Stomach (tissue), 9 donors: ENCODE measurements around the gene CD3D. TPM values are rescaled to one million over a fixed set of nuclear protein-coding genes. Genes with fewer than 3 reads are reported as not detected.

ENCODE experiments used
- DNase-seq, 2 donors: peaks; one replicate each; pipeline versions ENCODE4 v3.0.0 to v3.0.0-alpha.2; 2013 to 2019
- H3K27ac ChIP-seq, 5 donors: fragments of 200-600 bp in 4 of 5; sonication (generic) in 4 of 5; one replicate each; pipeline ENCODE4 v1.5.1; 2013 to 2019; ENCODE audit warnings: mild to moderate bottlenecking in 1 of 5, moderate library complexity in 1 of 5
- H3K27me3 ChIP-seq, 3 donors: fragments of 200-600 bp; sonication (generic); one replicate each; pipeline ENCODE4 v1.5.1; 2017 to 2019; ENCODE audit warnings: mixed run types in 1 of 3
- H3K36me3 ChIP-seq, 4 donors: fragments of 200-600 bp; sonication (generic); 1 replicate in 3 of 4; 2 replicates in 1 of 4; pipeline ENCODE4 v1.5.1; 2016 to 2019
- H3K4me1 ChIP-seq, 4 donors: fragments of 200-600 bp; sonication (generic); one replicate each; pipeline ENCODE4 v1.5.1; 2016 to 2019
- H3K4me3 ChIP-seq, 4 donors: fragments of 200-600 bp; sonication (generic) in 3 of 4; one replicate each; pipeline ENCODE4 v1.5.1; 2016 to 2019; ENCODE audit warnings: mild to moderate bottlenecking in 1 of 4
- H3K9me3 ChIP-seq, 4 donors: fragments of 200-600 bp; sonication (generic); one replicate each; pipeline ENCODE4 v1.5.1; 2016 to 2019
- EP300 ChIP-seq: sonication (generic); formaldehyde crosslinking; IDR thresholded peaks from one replicate; pipeline ENCODE4 v1.6.1; 2017; ENCODE audit warnings: antibody characterized with exemption
- POLR2A ChIP-seq, 4 donors: fragments of 450-650 bp; IDR thresholded peaks; one replicate each; pipeline ENCODE4 v1.6.1; 2016; ENCODE audit warnings: antibody characterized with exemption in 4 of 4, control low read depth in 2 of 4, mild to moderate bottlenecking in 1 of 4, moderate library complexity in 1 of 4
- POLR2AphosphoS5 ChIP-seq, 3 donors: sonication (generic); formaldehyde crosslinking; IDR thresholded peaks; one replicate each; pipeline ENCODE4 v1.6.1; 2016; ENCODE audit warnings: antibody characterized with exemption in 3 of 3
- WGBS, 5 donors: extraction: QIAGEN DNeasy Blood & Tissue Kit in 3 of 5; methylation state at CpG; one replicate each; pipeline versions ENCODE4 v1.1.5 to v1.1.7; 2013 to 2018; 5-methylcytosine and 5-hydroxymethylcytosine counted together
- intact Hi-C: fragments of 100-400 bp; cut with DNase I; formaldehyde crosslinking; loops from one replicate; pipeline ENCODE4 v1.15.1; 2023; ENCODE audit warnings: low total_unique reads
- polyA plus RNA-seq, 3 donors: library from polyadenylated mRNA; stranded (reverse); fragments of 200-250 nt; gene quantifications; one replicate each; pipeline ENCODE4 v1.2.3, GENCODE V29; 2013
- total RNA-seq, 5 donors: library from RNA; depleted of rRNA; stranded (reverse); fragments of >200 nt; gene quantifications; one replicate each; pipeline versions ENCODE4 v1.1.0 to v1.2.3, GENCODE V29; 2014 to 2016
- TF ChIP-seq, protein P1 (sequence below), 7 experiments: fragments of 450-650 bp in 4 of 7; fragments of 200-600 bp in 3 of 7; sonication (generic) in 3 of 7; IDR thresholded peaks; one replicate each; pipeline ENCODE4 v1.5.1; 2016 to 2019; ENCODE audit warnings: antibody characterized with exemption in 7 of 7, control low read depth in 2 of 7, mild to moderate bottlenecking in 1 of 7
- donor health status: healthy with polysubstance abuse.
- donor health status: Bipolar disorder and iron deficiency.
- donor health status: healthy.

CD3D gene
- total and polyA plus RNA-seq, 8 donors = 2.2 to 24.0 (median 7.0) TPM; not detected in 2

DNA sequence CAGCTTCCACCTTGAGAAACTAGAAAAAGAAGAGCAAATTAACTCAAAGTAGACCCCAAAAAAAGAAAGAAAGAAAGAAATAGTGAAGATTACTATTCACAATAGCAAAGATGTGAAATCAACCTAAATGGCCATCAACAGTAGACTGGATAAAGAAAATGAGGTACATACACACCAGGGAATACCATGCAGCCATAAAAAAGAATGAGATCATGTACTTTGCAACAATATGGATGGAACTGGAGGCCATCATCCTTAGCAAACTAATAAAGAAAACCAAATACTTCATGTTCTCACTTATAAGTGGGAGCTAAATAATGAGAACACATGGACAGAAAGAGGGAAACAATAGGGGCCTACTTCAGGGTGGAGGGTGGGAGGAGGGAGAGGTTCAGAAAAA lies 13.8 kb downstream of the CD3D start:
- no peak for DNase-seq
- intact Hi-C loops = no loop called here
- TF ChIP-seq POLR2A (IDR thresholded peaks at IDR 0.05) = no peak
- TF ChIP-seq EP300 = no peak
- TF ChIP-seq, protein P1, sequence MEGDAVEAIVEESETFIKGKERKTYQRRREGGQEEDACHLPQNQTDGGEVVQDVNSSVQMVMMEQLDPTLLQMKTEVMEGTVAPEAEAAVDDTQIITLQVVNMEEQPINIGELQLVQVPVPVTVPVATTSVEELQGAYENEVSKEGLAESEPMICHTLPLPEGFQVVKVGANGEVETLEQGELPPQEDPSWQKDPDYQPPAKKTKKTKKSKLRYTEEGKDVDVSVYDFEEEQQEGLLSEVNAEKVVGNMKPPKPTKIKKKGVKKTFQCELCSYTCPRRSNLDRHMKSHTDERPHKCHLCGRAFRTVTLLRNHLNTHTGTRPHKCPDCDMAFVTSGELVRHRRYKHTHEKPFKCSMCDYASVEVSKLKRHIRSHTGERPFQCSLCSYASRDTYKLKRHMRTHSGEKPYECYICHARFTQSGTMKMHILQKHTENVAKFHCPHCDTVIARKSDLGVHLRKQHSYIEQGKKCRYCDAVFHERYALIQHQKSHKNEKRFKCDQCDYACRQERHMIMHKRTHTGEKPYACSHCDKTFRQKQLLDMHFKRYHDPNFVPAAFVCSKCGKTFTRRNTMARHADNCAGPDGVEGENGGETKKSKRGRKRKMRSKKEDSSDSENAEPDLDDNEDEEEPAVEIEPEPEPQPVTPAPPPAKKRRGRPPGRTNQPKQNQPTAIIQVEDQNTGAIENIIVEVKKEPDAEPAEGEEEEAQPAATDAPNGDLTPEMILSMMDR (IDR thresholded peaks at IDR 0.05) = no peak
- TF ChIP-seq POLR2AphosphoS5 (IDR thresholded peaks at IDR 0.05) = no peak
- Histone ChIP-seq H3K4me3 (no peak overlapping the region), H3K27me3 (no peaks in the 10 kb centered on the region), H3K9me3 (no peaks in the 10 kb centered on the region), H3K36me3 (no peaks in the 10 kb centered on the region), H3K4me1 (no peaks in the 10 kb centered on the region), H3K27ac (no peak overlapping the region)

- peaks cover 0 to 15% (median 7%) of the 10 kb centered on the region in 4 donors for H3K4me1 ChIP-seq
- H3K27ac ChIP-seq = no peak overlapping the region
- H3K27me3 ChIP-seq = no peaks in the 10 kb centered on the region
- H3K4me3 ChIP-seq = no peak overlapping the region
- H3K9me3 ChIP-seq = no peaks in the 10 kb centered on the region
- intact Hi-C loops = no loop called here
- no peak for DNase-seq
- no peaks in the 10 kb centered on the region for H3K36me3 ChIP-seq
- TF ChIP-seq EP300 (no peak), POLR2AphosphoS5 (IDR thresholded peaks at IDR 0.05) (no peak), POLR2A (IDR thresholded peaks at IDR 0.05) (no peak)
- TF ChIP-seq, protein P1 (IDR thresholded peaks at IDR 0.05) = no peak
Observed at GRCh38 chr11:118325283-118325682, 17.2 kb downstream of the CD3D start.

GRCh38 chr11:118322721-118323120 lies 19.8 kb downstream of the CD3D start:
- Histone ChIP-seq H3K4me3 (no peak overlapping the region), H3K27me3 (no peaks in the 10 kb centered on the region), H3K9me3 (no peaks in the 10 kb centered on the region), H3K27ac (peak overlapping the region in 1 of 5 donors; percentile 0), H3K4me1 (peaks cover 0 to 31% (median 15%) of the 10 kb centered on the region in 4 donors), H3K36me3 (no peaks in the 10 kb centered on the region)
- TF ChIP-seq POLR2AphosphoS5 (IDR thresholded peaks at IDR 0.05) = no peak
- no peak for TF ChIP-seq POLR2A (IDR thresholded peaks at IDR 0.05)
- TF ChIP-seq EP300 = no peak
- TF ChIP-seq, protein P1 (IDR thresholded peaks at IDR 0.05) = no peak
- no peak for DNase-seq
- intact Hi-C loops = no loop called here
- 94 to 98% (median 95%) methylated on average over 16 to 19 of the region's 19 CpGs for WGBS, 5 donors

DNA sequence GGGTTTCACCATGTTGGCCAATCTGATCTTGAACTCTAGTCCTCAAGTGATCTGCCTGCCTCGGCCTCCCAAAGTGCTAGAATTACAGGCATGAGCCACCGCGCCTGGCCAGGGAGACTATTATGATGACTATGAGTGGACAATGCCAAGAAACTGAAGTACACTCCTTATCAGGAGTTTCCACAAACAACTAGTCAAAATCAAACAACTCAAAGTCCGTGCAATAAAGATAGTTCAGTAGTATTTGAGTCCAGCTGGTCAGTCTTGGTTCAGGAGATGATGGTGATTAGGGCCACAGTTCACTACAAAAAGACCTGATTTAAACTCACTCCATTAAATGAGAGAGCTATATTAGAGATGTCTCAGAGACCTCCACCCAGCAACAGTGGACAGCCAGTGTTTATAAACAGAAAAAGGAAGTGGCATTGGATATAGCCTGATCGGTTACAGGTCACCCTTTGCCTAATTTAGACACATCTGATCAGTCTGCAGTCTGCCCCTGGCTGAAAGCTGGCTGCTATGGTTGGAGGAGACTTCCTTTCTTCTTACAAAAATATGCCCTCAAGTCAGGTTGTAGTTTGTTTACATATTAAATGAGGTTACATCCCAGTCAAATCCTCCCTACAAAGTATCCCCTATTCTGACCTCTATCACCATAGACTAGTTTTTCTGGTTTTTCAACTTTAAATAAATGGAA lies 21.0 kb downstream of the CD3D start:
- peaks cover 0 to 10% (median 0%) of the 10 kb centered on the region in 3 donors for H3K27me3 ChIP-seq
- H3K27ac ChIP-seq = peak overlapping the region in 3 of 5 donors; percentile 10 to 60 (median 26)
- no peaks in the 10 kb centered on the region for H3K36me3 ChIP-seq
- peaks cover 3 to 43% (median 23%) of the 10 kb centered on the region in 4 donors for H3K4me1 ChIP-seq
- 23 to 52% (median 40%) methylated on average over 5 of the region's 5 CpGs for WGBS, 5 donors
- intact Hi-C loops = no loop called here
- TF ChIP-seq POLR2AphosphoS5 (IDR thresholded peaks at IDR 0.05) (peak in 2 of 3 donors; percentile 14 to 37), EP300 (no peak), POLR2A (IDR thresholded peaks at IDR 0.05) (no peak)
- DNase-seq = peak in 1 of 2 donors; percentile 49
- no peaks in the 10 kb centered on the region for H3K9me3 ChIP-seq
- no peak overlapping the region for H3K4me3 ChIP-seq

GRCh38 chr11:118320515-118320914 lies 22.0 kb downstream of the CD3D start:
- no peak for DNase-seq
- Histone ChIP-seq H3K27ac (no peak overlapping the region), H3K27me3 (peaks cover 0 to 13% (median 0%) of the 10 kb centered on the region in 3 donors), H3K4me3 (no peak overlapping the region), H3K4me1 (peaks cover 13 to 53% (median 34%) of the 10 kb centered on the region in 4 donors), H3K36me3 (no peaks in the 10 kb centered on the region), H3K9me3 (no peaks in the 10 kb centered on the region)
- 83 to 97% (median 93%) methylated on average over 3 of the region's 3 CpGs for WGBS, 5 donors
- no peak for TF ChIP-seq POLR2A (IDR thresholded peaks at IDR 0.05)
- no peak for TF ChIP-seq POLR2AphosphoS5 (IDR thresholded peaks at IDR 0.05)
- TF ChIP-seq, protein P1 (IDR thresholded peaks at IDR 0.05) = no peak
- no peak for TF ChIP-seq EP300
- intact Hi-C loops = no loop called here
